GM19035 (cell line): Measurements from ENCODE around the gene LRP1B.

Experiments
- ATAC-seq: cut with Tn5 transposase; IDR thresholded peaks from one replicate; pipeline ENCODE4 v1.9.1; 2021; ENCODE audit not compliant: unreplicated experiment

LRP1B gene

DNA sequence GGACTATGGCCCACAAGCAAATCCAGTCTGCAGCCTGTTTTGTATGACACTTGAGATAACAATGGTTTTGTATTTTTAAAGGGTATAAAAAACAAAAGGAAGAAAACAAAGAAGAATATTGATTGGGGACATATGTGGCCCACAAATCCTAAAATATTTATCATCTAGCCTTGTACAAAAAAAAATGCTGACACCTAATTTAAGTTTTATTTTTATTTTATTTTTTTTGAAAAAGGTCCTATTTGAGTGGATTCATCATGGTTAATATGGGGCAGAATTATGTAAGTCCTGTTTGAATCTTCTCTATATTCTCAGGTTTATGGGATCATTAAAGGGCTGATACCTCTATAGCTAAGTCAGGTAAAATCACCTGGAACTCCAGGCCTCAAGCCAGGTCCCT, 525.7 kb downstream of the LRP1B start:
- no peak for ATAC-seq

GRCh38 chr2:141601511-141602152, 529.2 kb downstream of the LRP1B start:
- ATAC-seq = no peak

DNA sequence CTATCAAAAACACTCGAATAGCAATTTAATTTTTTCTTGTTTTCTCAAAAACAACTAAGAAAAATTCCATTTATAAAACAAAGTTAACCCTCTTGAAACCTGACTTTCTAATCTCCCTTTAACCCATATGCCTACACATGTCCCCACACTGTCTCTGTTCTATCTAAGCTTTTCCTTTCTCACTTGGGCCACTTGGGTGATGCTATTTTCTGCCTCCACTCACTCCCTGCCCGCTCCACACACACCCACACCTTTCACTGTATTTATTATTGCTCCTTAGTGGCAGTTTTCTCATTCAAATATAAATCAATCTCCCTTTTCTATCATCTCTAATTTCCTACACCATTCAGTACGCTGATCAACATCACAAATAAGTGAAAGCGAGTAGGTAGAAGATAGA, 531.1 kb downstream of the LRP1B start:
- ATAC-seq = no peak

- no peak for ATAC-seq
These were observed 531.8 kb downstream of the LRP1B start for GRCh38 chr2:141598982-141599381.

DNA sequence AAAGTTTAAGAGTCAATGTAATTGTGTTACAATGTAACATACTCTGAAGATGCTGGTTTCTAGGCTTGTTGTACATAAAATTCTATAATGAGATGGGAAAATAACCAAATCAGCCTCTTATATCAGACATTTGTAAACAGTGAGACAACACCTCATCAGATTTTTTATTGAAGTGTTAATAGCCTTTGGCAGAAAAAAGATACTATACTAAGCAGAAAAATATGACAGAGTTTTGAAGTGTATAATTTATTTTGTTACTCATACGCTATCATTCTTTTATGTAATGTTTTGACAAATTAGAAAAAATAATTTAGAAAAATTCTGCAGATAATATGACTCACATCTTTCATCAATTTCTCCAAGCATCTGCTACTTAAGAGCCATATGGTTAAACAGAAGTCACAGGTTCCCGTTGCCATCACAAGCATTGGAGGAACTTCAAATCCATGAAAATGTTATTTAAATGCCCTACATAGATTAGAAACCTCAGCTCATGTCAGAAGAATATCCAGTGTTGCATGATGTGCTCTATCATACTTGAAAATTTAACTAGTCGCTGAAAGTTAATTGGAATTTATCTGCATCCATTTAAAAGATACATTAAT, 535.4 kb downstream of the LRP1B start:
- ATAC-seq = no peak

GRCh38 chr2:141591787-141592186, 539.0 kb downstream of the LRP1B start:
- no peak for ATAC-seq

DNA sequence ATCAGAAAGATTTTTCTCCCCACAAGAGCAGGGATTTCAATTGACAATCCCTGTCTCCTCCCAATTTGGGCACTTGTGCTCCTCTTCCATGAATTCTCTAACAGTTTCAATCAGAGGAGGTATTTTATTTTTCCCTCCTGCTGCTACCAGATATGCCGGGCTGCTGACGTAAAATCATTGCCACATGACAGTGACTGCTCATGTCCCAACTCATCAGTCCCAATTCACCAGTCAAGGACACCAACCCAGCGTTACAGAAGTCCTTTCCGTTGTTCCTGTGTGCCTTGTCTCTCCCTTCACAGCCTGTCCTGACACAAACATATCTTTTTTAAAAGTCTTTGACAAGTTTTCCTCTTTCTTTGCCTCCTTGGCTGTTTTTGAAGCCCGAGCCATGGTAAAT, 540.2 kb downstream of the LRP1B start:
- no peak for ATAC-seq

- no peak for ATAC-seq
These were observed 541.5 kb downstream of the LRP1B start for GRCh38 chr2:141589314-141589713.

- no peak for ATAC-seq
These were observed 543.8 kb downstream of the LRP1B start for GRCh38 chr2:141586985-141587384.

- ATAC-seq = no peak
These were observed 548.6 kb downstream of the LRP1B start for GRCh38 chr2:141582213-141582612.

- ATAC-seq = no peak
These were observed 551.7 kb downstream of the LRP1B start for GRCh38 chr2:141579071-141579470.

DNA sequence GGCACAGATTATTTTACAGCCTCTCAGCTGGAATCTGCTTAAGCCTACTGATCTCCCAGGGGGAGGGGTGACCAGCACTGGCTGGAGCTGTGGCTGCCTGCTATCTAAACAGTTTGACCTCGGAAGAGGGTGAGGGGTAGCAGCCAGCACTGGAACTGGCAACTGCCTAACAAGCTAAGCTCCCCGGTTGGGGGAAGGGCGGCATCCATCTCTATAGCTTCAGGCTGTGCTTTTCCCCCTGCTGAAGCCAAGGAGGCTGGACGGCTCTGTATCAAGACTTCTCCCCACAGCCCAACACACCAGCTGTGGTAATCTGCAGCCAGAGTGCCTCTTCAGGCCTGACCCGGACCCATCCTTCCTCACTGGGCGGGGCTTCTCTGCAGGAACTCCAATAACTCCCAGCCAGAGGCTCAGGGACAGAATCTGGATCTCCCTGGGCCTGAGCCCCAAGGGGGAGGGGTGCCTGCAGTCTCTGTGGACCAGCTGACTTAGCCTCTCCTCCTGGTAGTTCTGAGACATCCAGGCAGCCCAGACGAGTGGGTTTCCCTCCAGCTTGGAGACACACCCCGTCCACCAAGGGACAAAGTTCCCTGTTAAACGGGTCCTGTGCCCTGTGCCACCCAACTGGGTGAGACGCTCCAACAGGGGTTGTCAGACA, 560.2 kb downstream of the LRP1B start:
- ATAC-seq = no peak

DNA sequence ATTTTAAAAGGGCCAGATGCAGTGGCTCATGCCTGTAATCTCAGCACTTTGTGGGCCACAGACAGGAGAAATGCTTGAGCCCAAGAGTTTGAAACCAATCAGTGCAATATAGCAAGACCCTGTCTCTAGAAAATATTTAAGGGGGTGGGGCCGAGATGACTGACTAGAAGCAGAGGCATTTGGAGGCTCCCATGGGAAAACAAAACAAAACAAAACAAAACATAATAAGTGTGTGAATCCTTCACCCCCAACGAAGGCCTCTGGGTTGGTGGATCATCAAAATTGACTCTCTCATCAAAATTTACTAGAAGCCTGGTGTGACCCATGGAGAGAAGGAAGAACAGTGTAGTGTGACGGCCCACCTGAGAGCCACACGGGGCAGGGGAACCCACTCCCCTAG, 560.9 kb downstream of the LRP1B start:
- no peak for ATAC-seq

GRCh38 chr2:141565597-141565996, 565.2 kb downstream of the LRP1B start:
- ATAC-seq = no peak

- no peak for ATAC-seq
These were observed 570.1 kb downstream of the LRP1B start for GRCh38 chr2:141560723-141561122.

DNA sequence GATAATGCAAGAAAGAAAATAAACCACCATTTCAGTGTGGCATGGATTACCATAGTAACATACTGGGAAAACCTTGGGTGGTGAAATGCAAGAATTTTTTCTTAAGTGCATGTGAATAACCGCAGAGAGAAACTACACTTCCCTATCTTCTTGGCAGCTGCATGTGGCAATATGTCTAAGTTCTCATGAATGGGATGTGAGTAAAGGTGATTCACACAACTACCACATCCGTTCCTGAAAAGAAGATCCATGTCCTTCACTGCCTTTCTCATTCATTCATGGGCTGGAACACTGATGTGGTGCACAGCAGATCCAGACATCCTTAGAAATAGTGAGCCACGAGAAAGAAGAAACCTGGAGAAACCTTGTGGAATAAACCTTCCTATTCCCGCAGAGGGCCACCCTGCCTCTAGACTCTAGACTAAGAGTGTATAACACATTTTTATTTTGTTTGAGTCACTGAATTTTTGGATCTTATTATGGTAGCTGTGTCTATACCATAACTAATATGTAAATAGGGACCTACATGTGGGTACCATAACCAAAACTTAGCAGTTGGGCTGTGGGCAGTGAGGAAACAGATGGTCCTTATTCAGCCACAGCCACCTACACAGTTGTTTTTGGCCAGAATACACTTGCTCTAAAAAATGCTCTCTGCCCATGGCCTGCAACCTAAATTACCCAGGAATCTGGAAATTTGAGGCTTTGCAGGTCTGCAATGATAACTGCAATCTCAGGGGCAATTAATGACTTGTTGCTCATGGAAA, 573.3 kb downstream of the LRP1B start:
- no peak for ATAC-seq

- ATAC-seq = no peak
These were observed 574.8 kb downstream of the LRP1B start for GRCh38 chr2:141555876-141556470.

DNA sequence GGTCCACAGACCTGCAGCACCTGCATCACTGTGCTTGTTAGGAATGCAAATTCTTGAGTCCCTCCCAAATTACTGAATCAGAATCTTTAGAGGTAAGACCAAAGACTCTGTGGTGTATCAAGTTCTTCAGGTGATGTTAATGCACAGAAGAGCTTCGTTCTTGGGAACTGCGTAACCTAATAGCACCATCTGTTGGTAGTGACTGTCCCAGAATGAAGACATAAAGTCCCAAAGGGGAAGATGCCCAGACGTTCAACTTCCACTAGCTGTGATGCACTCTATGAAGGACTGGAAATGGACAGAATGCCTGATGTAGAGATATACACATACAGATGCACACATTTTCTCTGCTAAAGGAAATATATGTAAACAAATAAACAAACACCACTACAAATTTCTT, 576.0 kb downstream of the LRP1B start:
- peak; percentile 82 for ATAC-seq

DNA sequence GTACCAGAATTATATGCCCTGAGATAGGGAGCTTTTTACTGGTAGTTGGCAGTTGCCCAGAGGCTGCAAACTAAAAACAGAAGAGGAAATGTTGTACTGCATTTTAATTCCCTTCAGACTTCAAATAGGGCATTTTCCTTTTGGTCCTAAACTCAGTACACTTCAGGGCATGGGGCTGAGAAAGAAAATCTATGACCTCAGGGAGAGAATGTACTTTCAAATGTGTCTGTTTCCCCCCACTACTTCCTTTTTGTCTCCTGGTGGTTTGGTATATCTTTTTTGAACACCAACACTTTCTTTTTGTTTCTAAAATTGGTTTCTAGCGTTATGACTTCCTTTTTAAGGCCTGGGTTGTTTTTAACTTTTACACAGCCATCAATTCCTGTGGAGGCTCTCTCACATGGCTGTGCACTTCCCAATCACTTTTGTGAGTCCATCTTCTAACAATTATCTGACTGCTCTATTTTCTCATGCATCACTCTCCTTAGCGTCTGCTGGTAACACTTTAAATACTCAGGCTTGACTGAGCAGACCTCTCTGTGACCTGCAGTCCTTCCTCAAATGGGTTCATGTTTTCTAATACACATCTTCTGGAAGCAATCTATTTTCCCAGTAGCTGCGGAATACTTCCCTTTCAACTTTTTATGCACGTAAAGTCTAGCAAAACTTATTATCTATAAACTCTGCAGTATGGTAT, 596.0 kb downstream of the LRP1B start:
- peak; percentile 67 for ATAC-seq

GRCh38 chr2:141529659-141530058, 601.2 kb downstream of the LRP1B start:
- no peak for ATAC-seq

GRCh38 chr2:141528990-141529389, 601.8 kb downstream of the LRP1B start:
- ATAC-seq = no peak
